Testis (tissue), 3 donors: ENCODE measurements around the gene TBX2. TPM values are rescaled to one million over a fixed set of nuclear protein-coding genes. Genes with fewer than 3 reads are reported as not detected.

Experiments used
- DNase-seq: peaks from one replicate; pipeline ENCODE4 v3.0.0-alpha.2; 2019
- H3K27ac ChIP-seq, 2 donors: fragments of 200-600 bp; sonication (generic); one replicate each; pipeline ENCODE4 v1.5.1; 2019
- H3K27me3 ChIP-seq: fragments of 200-600 bp; sonication (generic); one replicate; pipeline ENCODE4 v1.5.1; 2019
- H3K36me3 ChIP-seq: fragments of 200-600 bp; sonication (generic); one replicate; pipeline ENCODE4 v1.5.1; 2017; ENCODE audit warnings: low read depth; ENCODE audit errors: missing control alignments
- H3K4me1 ChIP-seq: fragments of 200-600 bp; sonication (generic); one replicate; pipeline ENCODE4 v1.5.1; 2019
- H3K4me3 ChIP-seq, 2 donors: fragments of 200-600 bp; sonication (generic); one replicate each; pipeline ENCODE4 v1.5.1; 2017 to 2019
- H3K9me3 ChIP-seq: fragments of 200-600 bp; sonication (generic); one replicate; pipeline ENCODE4 v1.5.1; 2017
- POLR2A ChIP-seq: fragments of 450-650 bp; IDR thresholded peaks from one replicate; pipeline ENCODE4 v1.6.1; 2017; ENCODE audit warnings: antibody characterized with exemption, mild to moderate bottlenecking, moderate library complexity
- WGBS, 2 donors: methylation state at CpG; one replicate each; pipeline ENCODE4 v1.1.5; 2018; 5-methylcytosine and 5-hydroxymethylcytosine counted together
- intact Hi-C: fragments of 100-400 bp; cut with DNase I; formaldehyde crosslinking; loops from one replicate; pipeline ENCODE4 v1.15.1; 2023; ENCODE audit warnings: low total_unique reads
- polyA plus RNA-seq: library from polyadenylated mRNA; stranded (reverse); fragments of 350-450 nt; fragmentation: Illumina TruSeq; extraction: RNeasy Lipid Tissue Mini Kit (QIAGEN cat#74804); gene quantifications from one replicate; pipeline ENCODE4 v1.2.3, GENCODE V29; 2014; ENCODE audit warnings: low read depth, low replicate concordance; ENCODE audit not compliant: insufficient read depth
- total RNA-seq, 2 donors: library from RNA; depleted of rRNA; stranded (reverse); fragments of >200 nt; gene quantifications; one replicate each; pipeline ENCODE4 v1.2.3, GENCODE V29; 2016
- TF ChIP-seq, protein P1 (sequence below), 3 experiments: fragments of 450-650 bp in 2 of 3; fragments of 200-600 bp in 1 of 3; sonication (generic) in 1 of 3; IDR thresholded peaks; one replicate each; pipeline ENCODE4 v1.5.1; 2016 to 2019; ENCODE audit warnings: antibody characterized with exemption in 3 of 3, mild to moderate bottlenecking in 2 of 3, moderate library complexity in 1 of 3

The TBX2 gene
- total and polyA plus RNA-seq, 3 donors from 2014 or later = 14.8 to 29.6 (median 20.1) TPM

DNA sequence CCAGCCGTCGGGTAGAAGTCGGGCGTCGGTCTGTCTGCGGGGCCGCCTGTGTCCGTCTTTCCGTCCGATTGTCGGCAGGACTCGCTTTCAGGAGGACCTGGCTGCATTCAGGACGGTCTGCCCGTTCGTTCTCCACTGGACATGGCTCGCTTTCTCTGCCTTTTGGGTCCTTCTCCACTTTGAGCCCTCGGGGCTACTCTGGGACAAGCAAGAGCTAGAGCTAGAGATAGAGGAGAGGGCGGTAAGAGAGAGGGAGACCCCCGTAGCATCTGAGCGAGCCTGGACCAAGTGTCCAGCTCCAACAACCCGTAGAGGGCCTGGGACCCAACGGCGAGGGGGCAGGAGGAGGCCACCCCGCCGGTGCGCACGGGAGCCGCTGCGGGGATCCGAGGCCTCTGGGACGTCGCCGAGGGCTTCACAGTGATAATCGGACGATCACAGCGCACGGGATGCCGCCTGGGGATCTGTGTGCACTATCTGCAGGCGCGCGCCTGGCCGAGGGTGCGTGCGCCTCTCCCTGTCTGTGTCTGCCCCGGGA is 57.1 kb downstream of the TBX2 start:
- peak overlapping the region in 1 of 2 donors; percentile 27 for H3K4me3 ChIP-seq
- intact Hi-C loops = no loop called here
- H3K4me1 ChIP-seq = peaks cover 7% of the 10 kb centered on the region
- no peaks in the 10 kb centered on the region for H3K9me3 ChIP-seq
- H3K27me3 ChIP-seq = peaks cover 7% of the 10 kb centered on the region
- TF ChIP-seq POLR2A = no peak
- TF ChIP-seq, protein P1, sequence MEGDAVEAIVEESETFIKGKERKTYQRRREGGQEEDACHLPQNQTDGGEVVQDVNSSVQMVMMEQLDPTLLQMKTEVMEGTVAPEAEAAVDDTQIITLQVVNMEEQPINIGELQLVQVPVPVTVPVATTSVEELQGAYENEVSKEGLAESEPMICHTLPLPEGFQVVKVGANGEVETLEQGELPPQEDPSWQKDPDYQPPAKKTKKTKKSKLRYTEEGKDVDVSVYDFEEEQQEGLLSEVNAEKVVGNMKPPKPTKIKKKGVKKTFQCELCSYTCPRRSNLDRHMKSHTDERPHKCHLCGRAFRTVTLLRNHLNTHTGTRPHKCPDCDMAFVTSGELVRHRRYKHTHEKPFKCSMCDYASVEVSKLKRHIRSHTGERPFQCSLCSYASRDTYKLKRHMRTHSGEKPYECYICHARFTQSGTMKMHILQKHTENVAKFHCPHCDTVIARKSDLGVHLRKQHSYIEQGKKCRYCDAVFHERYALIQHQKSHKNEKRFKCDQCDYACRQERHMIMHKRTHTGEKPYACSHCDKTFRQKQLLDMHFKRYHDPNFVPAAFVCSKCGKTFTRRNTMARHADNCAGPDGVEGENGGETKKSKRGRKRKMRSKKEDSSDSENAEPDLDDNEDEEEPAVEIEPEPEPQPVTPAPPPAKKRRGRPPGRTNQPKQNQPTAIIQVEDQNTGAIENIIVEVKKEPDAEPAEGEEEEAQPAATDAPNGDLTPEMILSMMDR (IDR thresholded peaks at IDR 0.05) = no peak
- 8 to 10% methylated on average over 6 to 44 of the region's 45 CpGs for WGBS, 2 donors
- no peak for DNase-seq
- no peak overlapping the region for H3K27ac ChIP-seq
- no peaks in the 10 kb centered on the region for H3K36me3 ChIP-seq

- Histone ChIP-seq H3K27ac (no peak overlapping the region), H3K4me1 (peaks cover 7% of the 10 kb centered on the region), H3K36me3 (no peaks in the 10 kb centered on the region), H3K27me3 (peaks cover 7% of the 10 kb centered on the region), H3K9me3 (no peaks in the 10 kb centered on the region), H3K4me3 (peak overlapping the region in 1 of 2 donors; percentile 27)
- no peak for DNase-seq
- 2 to 3% methylated on average over 36 to 37 of the region's 39 CpGs for WGBS, 2 donors
- intact Hi-C loops = no loop called here
- TF ChIP-seq POLR2A = no peak
- TF ChIP-seq, protein P1 (IDR thresholded peaks at IDR 0.05) = no peak
Measured at GRCh38 chr17:61457226-61457983, 57.8 kb downstream of the TBX2 start.

GRCh38 chr17:61458000-61458399 is 58.4 kb downstream of the TBX2 start:
- Histone ChIP-seq H3K4me1 (peaks cover 7% of the 10 kb centered on the region), H3K36me3 (no peaks in the 10 kb centered on the region), H3K4me3 (no peak overlapping the region), H3K27ac (no peak overlapping the region), H3K27me3 (peaks cover 4% of the 10 kb centered on the region), H3K9me3 (no peaks in the 10 kb centered on the region)
- no peak for DNase-seq
- intact Hi-C loops = no loop called here
- no peak for TF ChIP-seq POLR2A
- TF ChIP-seq, protein P1 (IDR thresholded peaks at IDR 0.05) = no peak
- WGBS, 2 donors = 11 to 17% methylated on average over 14 of the region's 14 CpGs

DNA sequence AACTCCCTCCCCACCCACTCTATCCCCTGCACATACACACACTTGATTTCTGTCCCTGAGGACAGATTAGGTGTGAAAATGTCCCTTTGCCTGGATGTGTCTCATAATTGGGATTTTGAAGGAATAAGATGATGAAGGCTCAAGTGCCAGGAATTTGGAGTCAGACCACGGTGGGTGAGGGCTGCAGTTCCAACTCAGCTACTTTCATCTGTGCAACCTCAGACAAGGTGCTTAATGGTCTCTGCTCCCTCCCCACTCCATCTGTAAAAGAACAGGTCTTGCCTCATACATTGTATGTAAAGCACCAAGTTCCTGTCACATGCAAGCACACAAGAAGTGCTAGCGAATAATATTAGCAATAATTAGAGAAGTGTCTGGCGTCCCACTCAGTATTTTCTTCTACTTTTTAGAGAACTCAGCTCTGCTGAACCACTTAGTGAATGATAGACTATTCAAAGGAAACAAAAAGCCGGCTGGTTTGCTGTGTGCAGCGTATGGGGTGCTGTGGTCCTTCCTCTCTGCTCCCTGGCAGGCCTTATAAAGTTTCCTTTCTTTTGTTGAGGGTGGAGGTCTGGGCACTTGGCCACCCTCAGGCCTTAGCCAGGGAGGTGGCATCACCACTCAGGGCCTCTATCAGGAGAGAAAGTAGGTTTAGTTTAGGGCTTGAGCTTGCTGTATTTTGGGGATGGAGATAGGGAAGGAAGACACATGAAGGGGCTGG is 58.9 kb downstream of the TBX2 start:
- peaks cover 4% of the 10 kb centered on the region for H3K27me3 ChIP-seq
- no peak overlapping the region for H3K4me3 ChIP-seq
- intact Hi-C loops = no loop called here
- 59 to 73% methylated on average over 5 of the region's 5 CpGs for WGBS, 2 donors
- no peak for DNase-seq
- H3K9me3 ChIP-seq = no peaks in the 10 kb centered on the region
- no peaks in the 10 kb centered on the region for H3K36me3 ChIP-seq
- H3K27ac ChIP-seq = no peak overlapping the region
- no peak for TF ChIP-seq POLR2A
- TF ChIP-seq, protein P1 (IDR thresholded peaks at IDR 0.05) = no peak
- H3K4me1 ChIP-seq = peaks cover 7% of the 10 kb centered on the region

Other genes with a start within 250 kb of the TBX2 start
- gene TBX4, start 52.6 kb downstream of the TBX2 start, total RNA-seq = 1 to 10 TPM; 1.5 to 1.7 TPM
- 3.2 TPM for gene TBX4, start 52.6 kb downstream of the TBX2 start, polyA plus RNA-seq
- 10 to 100 TPM; 13.9 to 31.1 TPM for gene NACA2, start 191.4 kb downstream of the TBX2 start, total RNA-seq
- 129 TPM for gene NACA2, start 191.4 kb downstream of the TBX2 start, polyA plus RNA-seq